HUDEP-2 (cell line): ENCODE measurements around the gene RNF217.
"Not testable (repeated sequence)": the region's sequence is repeated elsewhere in the genome, so short reads cannot be mapped to it uniquely, and the experiment has no call there.

ENCODE experiments used
- DNase-seq, 76 experiments: peaks; one replicate each; lab custom pipeline; 2025; ENCODE audit not compliant: unreplicated experiment in 76 of 76; lab: John Stamatoyannopoulos, UW

Gene RNF217

DNA sequence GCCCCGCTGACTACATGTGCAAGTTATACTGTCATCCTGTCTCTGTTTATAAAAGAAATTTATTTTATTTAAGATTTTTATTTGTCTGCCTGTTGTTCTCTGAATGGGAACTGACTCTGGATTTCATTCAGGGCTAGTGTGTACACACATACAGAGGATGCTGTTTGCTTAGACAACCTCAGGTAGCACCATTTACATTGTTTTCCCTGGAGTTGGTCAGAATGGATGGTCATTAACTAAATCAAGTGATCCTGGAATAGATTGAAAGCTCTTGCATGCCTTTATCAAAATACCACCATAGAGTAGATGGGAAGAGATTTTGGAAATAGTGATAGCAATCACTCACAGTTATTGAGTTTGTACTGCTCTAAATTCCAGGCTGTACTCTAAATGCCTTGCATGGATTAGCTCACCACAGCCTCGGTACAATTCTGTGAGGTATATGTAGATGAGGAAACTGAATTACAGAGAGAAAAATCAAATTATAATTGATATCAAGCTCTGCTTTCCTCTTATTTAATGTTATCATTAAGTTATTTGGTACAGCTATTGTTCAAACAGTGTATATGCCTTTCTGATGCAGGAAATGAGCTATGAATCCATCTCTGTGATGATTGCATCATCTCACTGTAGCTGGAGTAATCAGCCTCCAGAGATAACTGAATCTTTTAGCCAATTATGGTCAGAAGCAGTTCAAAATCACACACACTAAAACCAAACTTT lies 51.9 kb downstream of the RNF217 start:
- DNase-seq = no peak

DNA sequence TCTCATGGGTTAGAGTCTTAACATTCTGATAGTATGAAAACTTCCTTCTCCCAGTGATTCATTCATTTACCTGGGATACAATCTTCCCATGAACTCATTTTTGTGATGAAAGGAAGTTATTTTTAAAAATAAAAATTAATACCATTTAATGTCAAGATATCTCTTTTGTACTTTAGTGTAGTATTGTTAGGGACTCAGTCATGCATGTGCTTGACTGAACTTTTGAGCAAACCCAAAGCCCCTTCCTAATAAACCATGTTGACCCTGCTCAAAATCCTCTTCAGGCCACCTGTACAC lies 52.4 kb downstream of the RNF217 start:
- no peak for DNase-seq

DNA sequence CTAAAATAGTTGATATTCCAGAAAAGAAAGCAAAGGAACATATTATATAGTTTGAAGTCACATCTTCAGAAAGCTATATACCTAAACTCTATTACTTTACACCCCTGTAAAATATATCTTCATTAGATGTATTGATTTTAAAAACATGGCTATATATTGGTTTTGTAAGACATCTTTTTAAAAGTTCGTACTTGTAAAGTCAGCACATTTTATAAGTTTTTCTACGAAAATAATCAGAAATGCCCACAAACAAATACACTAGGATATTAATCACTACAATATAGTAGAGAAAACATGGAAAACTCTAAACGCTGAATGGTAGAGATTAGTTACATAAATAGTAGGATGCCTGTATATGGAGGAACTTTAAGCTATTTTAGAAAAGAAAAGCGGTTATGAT lies 52.9 kb downstream of the RNF217 start:
- no peak for DNase-seq

DNA sequence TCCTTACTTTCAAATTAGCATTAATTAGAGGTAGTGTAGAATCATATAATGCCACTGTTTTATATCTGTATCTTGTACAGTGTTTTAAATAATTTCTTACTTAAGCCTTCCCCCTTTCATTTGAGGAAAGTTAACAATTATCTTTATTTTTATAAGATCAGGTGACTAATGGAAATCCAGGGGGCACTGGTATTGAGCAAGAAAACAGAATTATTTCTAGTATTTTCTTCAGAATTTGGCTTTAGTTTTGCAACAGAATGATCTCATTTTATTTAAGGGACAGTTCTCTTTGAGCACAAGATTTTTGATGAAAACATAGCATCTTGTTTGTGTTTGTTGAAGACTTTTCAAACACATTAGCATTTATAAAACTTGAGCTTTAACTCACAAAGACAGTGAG lies 55.9 kb downstream of the RNF217 start:
- DNase-seq = no peak

- no peak for DNase-seq
Measured at GRCh38 chr6:125019281-125019680, 57.0 kb downstream of the RNF217 start.

- DNase-seq = no peak
Measured at GRCh38 chr6:125019918-125020317, 57.7 kb downstream of the RNF217 start.

DNA sequence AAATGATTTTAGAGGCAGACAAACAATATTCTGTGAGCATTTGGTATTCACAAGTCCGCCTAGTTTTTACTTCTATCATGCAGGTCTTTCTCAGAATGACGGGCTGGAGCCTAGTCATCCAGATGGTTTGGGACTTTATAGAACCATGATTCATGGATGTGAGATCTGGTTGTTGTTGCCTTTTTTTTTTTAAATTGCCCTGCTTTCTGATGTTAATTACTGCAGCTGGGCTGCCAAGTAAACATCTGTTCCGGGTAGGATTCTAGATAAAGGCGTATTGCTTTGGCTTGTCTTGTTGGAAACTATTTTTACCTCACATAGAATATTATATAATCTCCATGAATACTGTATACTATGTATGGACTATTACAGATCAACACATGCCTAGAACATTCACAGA lies 58.1 kb downstream of the RNF217 start:
- DNase-seq = no peak

GRCh38 chr6:125022391-125022989 lies 60.3 kb downstream of the RNF217 start:
- peak in 10 of 76 experiments; percentile 2 to 23 (median 12) for DNase-seq

GRCh38 chr6:125025164-125025854 lies 63.1 kb downstream of the RNF217 start:
- no peak for DNase-seq

GRCh38 chr6:125027287-125027686 lies 65.0 kb downstream of the RNF217 start:
- DNase-seq = no peak

GRCh38 chr6:125030969-125031368 lies 68.7 kb downstream of the RNF217 start:
- DNase-seq = no peak

GRCh38 chr6:125031385-125031784 lies 69.1 kb downstream of the RNF217 start:
- no peak for DNase-seq

DNA sequence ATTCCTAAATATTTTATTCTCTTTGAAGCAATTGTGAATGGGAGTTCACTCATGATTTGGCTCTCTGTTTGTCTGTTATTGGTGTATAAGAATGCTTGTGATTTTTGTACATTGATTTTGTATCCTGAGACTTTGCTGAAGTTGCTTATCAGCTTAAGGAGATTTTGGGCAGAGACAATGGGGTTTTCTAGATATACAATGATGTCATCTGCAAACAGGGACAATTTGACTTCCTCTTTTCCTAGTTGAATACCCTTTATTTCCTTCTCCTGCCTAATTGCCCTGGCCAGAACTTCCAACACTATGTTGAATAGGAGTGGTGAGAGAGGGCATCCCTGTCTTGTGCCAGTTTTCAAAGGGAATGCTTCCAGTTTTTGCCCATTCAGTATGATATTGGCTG lies 72.7 kb downstream of the RNF217 start:
- DNase-seq = not testable (repeated sequence)

DNA sequence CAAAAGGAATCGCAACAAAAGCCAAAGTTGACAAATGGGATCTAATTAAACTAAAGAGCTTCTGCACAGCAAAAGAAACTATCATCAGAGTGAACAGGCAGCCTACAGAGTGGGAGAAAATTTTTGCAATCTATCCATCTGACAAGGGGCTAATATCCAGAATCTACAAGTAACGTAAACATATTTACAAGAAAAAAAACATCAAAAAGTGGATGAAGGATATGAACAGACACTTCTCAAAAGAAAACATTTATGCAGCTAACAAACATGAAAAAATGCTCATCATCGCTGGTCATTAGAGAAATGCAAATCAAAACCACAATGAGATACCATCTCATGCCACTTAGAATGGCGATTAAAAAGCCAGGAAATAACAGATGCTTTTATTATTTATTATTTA lies 74.2 kb downstream of the RNF217 start:
- not testable (repeated sequence) for DNase-seq

DNA sequence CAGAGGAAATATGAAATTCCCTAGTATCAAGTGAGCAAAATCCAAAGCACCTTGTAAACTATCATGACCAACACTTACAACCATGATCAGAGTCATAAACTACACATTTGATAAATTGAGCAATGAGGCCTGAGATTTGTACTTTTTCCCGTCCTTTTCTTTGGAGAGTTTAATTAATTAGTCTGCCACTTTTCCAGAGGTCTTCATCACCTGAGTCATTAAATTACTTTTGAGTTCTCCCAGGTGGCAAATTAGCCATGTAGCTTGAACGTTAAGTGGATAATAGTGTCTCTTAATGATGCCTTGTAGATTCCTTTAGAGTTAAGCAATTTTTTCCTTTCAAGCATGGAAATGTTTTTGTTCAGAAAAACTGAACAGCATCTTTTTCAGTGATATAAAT lies 75.6 kb downstream of the RNF217 start:
- DNase-seq = no peak

DNA sequence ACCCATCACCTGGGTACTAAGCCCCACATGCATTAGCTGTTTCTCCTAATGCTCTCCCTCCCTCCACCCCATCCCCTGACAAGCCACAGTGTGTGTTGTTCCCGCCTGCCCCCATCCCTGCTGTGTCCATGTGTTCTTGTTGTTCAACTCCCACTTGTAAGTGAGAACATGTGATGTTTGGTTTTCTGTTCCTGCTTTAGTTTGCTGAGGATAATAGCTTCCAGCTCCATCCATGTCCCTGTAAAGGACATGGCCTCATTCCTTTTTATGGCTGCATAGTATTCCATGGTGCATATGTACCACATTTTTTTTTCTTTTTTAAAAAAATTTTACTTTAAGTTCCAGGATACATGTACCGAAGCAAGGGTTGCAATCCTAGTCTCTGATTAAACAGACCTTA lies 76.7 kb downstream of the RNF217 start:
- DNase-seq = no peak

DNA sequence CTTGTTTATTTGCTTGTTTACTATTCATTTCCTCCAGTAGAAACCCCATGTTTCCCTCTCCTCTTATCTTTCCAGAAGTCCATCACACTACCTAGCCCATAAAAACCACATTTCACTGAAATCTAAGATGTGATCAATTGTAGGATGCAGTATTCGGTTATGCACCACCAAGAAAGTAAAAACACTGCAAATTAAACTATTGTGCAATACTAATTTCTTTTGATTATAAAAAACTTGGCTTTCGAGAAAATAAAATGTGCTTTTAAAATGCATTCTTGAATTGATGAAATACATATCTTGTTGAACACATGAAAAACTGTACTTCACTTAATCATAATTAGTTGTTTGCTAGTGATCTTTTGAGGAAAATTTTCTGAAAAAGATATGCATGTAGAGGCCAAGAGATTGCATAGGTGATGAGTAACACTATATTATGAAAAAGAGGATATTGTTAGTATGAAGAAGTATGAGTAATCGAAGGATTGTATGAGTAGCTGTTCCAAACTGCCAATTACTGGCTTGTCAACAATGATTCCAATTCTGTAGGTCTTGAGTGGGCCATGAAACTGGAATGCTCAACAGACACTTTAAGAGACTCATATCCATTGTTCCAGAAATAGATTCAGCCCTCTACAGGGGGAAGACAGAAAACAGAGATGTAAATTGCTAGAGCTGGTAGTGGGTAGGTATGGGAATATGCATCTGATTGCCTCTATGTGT lies 79.7 kb downstream of the RNF217 start:
- DNase-seq = no peak

GRCh38 chr6:125044066-125044465 lies 81.8 kb downstream of the RNF217 start:
- no peak for DNase-seq

DNA sequence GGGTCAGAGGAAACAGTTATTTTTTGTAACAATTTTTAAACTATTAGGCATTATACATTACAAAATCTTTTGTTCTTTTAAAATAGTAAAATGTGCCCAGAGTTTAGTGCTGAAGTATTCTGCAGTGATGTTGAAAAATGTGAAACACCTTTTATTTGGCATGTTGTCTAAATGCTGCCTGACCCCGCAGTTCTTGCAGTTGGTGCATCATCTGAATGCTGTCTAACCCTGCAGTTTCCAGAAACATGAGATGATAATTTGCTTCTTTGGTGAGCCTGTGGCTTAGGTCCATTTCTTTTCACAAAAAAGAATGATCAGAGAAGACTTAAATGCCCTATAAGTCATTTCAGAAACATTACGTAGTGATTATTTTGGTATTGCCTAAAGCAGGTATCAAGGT lies 82.4 kb downstream of the RNF217 start:
- no peak for DNase-seq

DNA sequence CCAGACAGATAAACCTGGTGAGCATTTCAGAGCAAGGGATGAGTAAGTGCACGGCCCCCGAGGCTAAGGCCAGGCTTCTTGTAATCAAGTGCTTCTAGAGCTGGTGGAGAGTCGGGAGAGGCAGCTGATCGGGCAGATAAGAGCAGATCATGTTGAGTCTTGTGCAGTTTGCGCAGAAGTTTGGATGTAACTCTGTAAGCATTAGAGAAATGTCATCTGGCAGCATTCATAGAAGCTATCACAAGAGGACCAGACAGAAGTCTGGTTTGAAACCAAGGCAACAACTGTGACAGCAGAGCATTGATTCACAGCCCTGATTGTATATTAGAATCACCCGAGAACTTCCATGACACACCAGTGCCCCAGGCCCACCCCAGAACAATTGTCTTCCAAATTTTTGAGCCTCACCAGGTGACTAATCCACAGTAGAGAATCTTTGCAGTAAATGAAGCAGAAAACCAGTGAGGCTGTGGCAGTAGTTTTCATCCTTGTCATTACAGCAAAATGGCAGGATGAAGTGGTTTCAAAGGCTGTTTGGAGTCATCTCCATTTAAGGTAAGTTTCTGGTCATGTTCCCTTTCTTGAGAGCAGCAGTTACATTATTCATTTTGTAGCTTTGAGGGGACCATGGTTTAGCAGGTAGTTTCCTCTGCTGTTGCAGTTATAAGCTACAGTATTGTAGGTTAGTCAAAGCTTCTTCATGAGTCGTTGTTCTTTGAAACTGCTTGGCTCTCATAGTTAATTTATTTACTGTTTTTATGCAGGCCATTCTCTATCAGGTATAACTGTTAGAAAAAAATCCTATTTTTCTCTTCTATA lies 84.1 kb downstream of the RNF217 start:
- DNase-seq = peak in 6 of 76 experiments; percentile 2 to 21 (median 11)

DNA sequence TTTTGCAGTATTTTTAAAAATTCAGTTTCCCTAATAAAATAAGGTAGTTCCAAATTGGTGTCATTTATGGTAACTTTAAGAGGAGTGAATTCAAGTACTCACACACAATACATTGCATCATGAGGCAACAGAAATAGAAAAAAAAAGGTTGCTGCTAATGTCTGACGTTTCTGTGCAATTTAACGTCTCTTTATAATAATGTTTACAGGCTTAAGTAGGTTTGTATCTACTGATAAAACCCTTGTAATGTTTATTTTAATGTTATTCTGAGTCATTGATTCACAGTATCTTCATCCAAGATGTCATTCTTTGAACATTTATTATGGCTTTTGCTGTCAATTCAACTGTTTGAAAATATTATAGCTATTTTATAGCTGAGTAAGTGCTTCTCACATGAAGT lies 86.0 kb downstream of the RNF217 start:
- DNase-seq = no peak
